ENCODE data around the gene TSNAX. TPM values are rescaled to one million over a fixed set of nuclear protein-coding genes. Genes with fewer than 3 reads are reported as not detected.

TSNAX gene
- total and polyA plus RNA-seq, 4 donors, result 11.4 to 41.1 (median 32.5) TPM

DNA sequence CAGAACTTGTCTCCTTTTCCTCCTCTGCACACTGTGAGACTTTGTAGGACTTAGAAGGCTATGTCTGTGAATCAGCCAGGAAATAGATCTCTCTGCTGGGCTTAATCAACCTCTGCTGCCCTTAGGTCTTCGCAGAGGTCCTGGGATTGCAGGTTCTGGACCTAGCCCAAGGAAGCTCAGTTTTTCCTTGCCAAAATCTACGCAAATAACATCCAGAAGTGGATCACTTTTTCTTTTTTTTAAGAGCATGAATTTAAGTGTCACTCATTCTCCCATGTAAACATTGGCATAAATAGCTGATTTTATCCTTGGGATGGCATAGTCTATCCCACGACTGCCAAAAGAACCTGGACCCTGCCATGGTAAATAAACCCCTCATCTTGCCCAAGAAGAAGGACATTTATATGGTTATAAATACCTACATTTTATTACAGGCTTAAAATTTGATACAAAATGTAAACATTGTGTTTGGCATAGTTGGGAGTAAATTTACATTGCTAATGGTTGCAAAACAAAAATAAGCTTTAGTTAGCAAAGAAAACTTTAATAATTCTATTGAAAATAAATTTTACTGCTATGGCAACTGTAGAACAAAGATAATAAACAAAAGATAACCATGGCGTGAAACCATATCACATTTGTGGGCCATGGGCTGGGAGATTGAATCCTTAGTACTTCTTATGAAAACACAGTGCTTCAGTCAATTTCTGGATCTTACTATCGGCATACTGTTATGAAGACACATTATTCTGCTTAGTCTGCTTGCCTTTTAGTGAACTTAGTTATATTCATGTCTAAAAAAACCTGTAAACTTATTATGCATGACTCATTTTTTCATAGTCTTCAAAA is 73.6 kb downstream of the TSNAX start:
- H3K4me3 ChIP-seq, result no peak overlapping the region
- DNase-seq (peak; percentile 22 to 66 (median 46)), ATAC-seq (ENCODE audit: insufficient read depth, low FRiP score) (no peak)
- WGBS, 2 donors, result 47 to 64% methylated on average over 5 of the region's 5 CpGs
- TF ChIP-seq, protein P1, sequence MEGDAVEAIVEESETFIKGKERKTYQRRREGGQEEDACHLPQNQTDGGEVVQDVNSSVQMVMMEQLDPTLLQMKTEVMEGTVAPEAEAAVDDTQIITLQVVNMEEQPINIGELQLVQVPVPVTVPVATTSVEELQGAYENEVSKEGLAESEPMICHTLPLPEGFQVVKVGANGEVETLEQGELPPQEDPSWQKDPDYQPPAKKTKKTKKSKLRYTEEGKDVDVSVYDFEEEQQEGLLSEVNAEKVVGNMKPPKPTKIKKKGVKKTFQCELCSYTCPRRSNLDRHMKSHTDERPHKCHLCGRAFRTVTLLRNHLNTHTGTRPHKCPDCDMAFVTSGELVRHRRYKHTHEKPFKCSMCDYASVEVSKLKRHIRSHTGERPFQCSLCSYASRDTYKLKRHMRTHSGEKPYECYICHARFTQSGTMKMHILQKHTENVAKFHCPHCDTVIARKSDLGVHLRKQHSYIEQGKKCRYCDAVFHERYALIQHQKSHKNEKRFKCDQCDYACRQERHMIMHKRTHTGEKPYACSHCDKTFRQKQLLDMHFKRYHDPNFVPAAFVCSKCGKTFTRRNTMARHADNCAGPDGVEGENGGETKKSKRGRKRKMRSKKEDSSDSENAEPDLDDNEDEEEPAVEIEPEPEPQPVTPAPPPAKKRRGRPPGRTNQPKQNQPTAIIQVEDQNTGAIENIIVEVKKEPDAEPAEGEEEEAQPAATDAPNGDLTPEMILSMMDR (IDR thresholded peaks at IDR 0.05; ENCODE audit: control extremely low read depth, extremely low read depth), result no peak
- no peaks in the 10 kb centered on the region for H3K27me3 ChIP-seq (ENCODE audit: control insufficient read depth in 3 of 3, insufficient read depth in 3 of 3, low read length in 2 of 3)
- peaks cover 0 to 31% (median 6%) of the 10 kb centered on the region in 5 donors for H3K4me1 ChIP-seq (ENCODE audit: control insufficient read depth in 5 of 5, insufficient read depth in 5 of 5, low read length in 5 of 5)
- no peak overlapping the region for H3K9ac ChIP-seq (ENCODE audit: insufficient read depth in 1 of 2, low read length in 2 of 2)
- H3K9me3 ChIP-seq (ENCODE audit: control insufficient read depth in 4 of 4, insufficient read depth in 3 of 4, low read length in 3 of 4), result no peaks in the 10 kb centered on the region
- H3K27ac ChIP-seq (ENCODE audit: low read depth in 1 of 2, low read length in 1 of 2), result no peak overlapping the region
- no peaks in the 10 kb centered on the region for H3K36me3 ChIP-seq (ENCODE audit: control insufficient read depth in 4 of 4, insufficient read depth in 4 of 4, low read length in 4 of 4)

DNA sequence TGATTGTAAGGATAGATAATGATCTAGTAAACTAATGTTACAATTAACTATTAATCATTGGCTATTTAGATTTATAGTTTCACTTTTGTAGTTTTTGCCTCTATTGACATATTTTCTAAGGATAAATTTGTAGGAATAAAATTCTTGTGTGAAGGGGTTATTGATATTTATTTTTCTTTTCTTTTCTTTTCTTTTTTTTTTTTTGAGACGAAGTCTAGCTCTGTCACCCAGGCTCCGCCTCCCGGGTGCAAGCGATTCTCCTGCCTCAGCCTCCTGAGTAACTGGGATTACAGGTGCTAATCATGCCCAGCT is 74.2 kb downstream of the TSNAX start:
- 82 to 94% methylated on average over 4 of the region's 4 CpGs for WGBS, 2 donors
- DNase-seq (no peak), ATAC-seq (ENCODE audit: insufficient read depth, low FRiP score) (no peak)

DNA sequence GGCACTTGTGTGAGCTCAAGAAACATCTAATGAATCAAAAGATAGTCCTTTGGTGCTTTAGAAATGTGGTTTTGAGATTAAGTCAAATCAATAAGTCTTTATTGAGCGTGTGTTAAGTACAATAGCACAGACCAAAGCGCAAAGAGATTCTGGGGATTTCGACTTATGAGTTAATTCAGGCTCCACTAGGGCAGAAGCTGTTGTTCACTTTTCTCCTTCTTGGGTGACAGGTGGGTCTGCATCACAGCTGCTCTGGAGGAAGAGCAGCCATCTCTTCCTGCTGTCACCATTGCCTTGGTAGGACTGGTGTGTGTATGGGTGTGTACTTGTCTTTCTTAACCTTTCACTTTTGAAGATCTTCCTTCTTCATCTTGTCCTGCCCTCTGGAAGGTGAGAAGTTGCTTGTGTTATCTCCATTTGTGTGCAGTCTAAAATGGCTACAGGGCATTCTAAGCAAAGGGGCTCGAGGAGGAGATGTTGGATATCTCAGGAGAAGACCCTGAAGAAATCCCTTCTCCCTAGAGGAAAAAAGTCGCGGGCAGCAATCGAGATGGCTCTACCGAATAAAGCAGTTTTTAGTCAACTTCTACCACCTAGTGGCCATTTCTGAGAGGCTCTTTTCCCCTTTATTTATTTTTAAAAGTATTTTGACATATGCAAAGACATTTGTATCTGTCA is 75.3 kb downstream of the TSNAX start:
- TF ChIP-seq, protein P1 (IDR thresholded peaks at IDR 0.05; ENCODE audit: control extremely low read depth, extremely low read depth), result peak; percentile 62
- H3K9ac ChIP-seq (ENCODE audit: insufficient read depth in 1 of 2, low read length in 2 of 2), result peak overlapping the region in 1 of 2 donors; percentile 58
- H3K4me3 ChIP-seq, result no peak overlapping the region
- DNase-seq (peak; percentile 59 to 85 (median 83)), ATAC-seq (ENCODE audit: insufficient read depth, low FRiP score) (peak; percentile 79)
- H3K4me1 ChIP-seq (ENCODE audit: control insufficient read depth in 5 of 5, insufficient read depth in 5 of 5, low read length in 5 of 5), result peaks cover 0 to 31% (median 2%) of the 10 kb centered on the region in 5 donors
- no peaks in the 10 kb centered on the region for H3K27me3 ChIP-seq (ENCODE audit: control insufficient read depth in 3 of 3, insufficient read depth in 3 of 3, low read length in 2 of 3)
- H3K9me3 ChIP-seq (ENCODE audit: control insufficient read depth in 4 of 4, insufficient read depth in 3 of 4, low read length in 3 of 4), result no peaks in the 10 kb centered on the region
- no peak overlapping the region for H3K27ac ChIP-seq (ENCODE audit: low read depth in 1 of 2, low read length in 1 of 2)
- WGBS, 2 donors, result 29 to 33% methylated on average over 8 of the region's 8 CpGs
- H3K36me3 ChIP-seq (ENCODE audit: control insufficient read depth in 4 of 4, insufficient read depth in 4 of 4, low read length in 4 of 4), result no peaks in the 10 kb centered on the region

More for the DNA sequence above, 74.2 kb downstream of the TSNAX start:
- Histone ChIP-seq H3K9me3 (ENCODE audit: control insufficient read depth in 4 of 4, insufficient read depth in 3 of 4, low read length in 3 of 4) (no peaks in the 10 kb centered on the region), H3K4me3 (no peak overlapping the region), H3K4me1 (ENCODE audit: control insufficient read depth in 5 of 5, insufficient read depth in 5 of 5, low read length in 5 of 5) (peaks cover 0 to 31% (median 6%) of the 10 kb centered on the region in 5 donors), H3K27me3 (ENCODE audit: control insufficient read depth in 3 of 3, insufficient read depth in 3 of 3, low read length in 2 of 3) (no peaks in the 10 kb centered on the region), H3K36me3 (ENCODE audit: control insufficient read depth in 4 of 4, insufficient read depth in 4 of 4, low read length in 4 of 4) (no peaks in the 10 kb centered on the region), H3K9ac (ENCODE audit: insufficient read depth in 1 of 2, low read length in 2 of 2) (no peak overlapping the region), H3K27ac (ENCODE audit: low read depth in 1 of 2, low read length in 1 of 2) (no peak overlapping the region)
- TF ChIP-seq, protein P1 (IDR thresholded peaks at IDR 0.05; ENCODE audit: control extremely low read depth, extremely low read depth), result no peak

All from lung (tissue), 12 donors.